B cell (primary cell): ENCODE measurements around the gene RGR.
"Not testable (repeated sequence)": the region's sequence is repeated elsewhere in the genome, so short reads cannot be mapped to it uniquely, and the experiment has no call there.

Experiments used
- CTCF ChIP-seq: fragments of 200-600 bp; IDR thresholded peaks from one replicate; pipeline ENCODE4 v1.8.0; 2022; ENCODE audit warnings: antibody characterized with exemption, mild to moderate bottlenecking
- EZH2 ChIP-seq: IDR thresholded peaks from 2 replicates; pipeline ENCODE4 v1.6.1; 2012; ENCODE audit warnings: borderline replicate concordance, low read depth, mild to moderate bottlenecking, moderate library complexity, low read length; ENCODE audit not compliant: insufficient read depth, poor library complexity, severe bottlenecking

- TF ChIP-seq CTCF, EZH2: not testable (repeated sequence)
Measured at GRCh38 chr10:84279876-84280475, 35.1 kb downstream of the RGR start.
